ENCODE results near the gene PROX2.

DNA sequence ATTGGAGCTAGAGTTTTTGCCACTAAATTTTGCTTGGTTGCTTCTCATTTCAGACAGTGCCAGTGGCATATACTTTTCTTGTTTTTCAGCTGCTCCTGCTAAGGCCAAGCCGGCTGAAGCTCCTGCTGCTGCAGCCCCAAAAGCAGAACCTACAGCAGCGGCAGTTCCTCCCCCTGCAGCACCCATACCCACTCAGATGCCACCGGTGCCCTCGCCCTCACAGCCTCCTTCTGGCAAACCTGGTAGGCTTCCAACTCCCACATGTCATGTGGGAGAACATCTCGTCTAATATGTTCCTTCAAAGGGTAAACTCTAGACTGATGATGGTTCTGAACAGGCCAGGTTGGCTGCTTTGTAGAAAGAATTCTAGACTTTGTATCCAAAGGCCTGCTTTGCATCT, 16.8 kb upstream of the PROX2 start:
- TF ChIP-seq, protein P1, sequence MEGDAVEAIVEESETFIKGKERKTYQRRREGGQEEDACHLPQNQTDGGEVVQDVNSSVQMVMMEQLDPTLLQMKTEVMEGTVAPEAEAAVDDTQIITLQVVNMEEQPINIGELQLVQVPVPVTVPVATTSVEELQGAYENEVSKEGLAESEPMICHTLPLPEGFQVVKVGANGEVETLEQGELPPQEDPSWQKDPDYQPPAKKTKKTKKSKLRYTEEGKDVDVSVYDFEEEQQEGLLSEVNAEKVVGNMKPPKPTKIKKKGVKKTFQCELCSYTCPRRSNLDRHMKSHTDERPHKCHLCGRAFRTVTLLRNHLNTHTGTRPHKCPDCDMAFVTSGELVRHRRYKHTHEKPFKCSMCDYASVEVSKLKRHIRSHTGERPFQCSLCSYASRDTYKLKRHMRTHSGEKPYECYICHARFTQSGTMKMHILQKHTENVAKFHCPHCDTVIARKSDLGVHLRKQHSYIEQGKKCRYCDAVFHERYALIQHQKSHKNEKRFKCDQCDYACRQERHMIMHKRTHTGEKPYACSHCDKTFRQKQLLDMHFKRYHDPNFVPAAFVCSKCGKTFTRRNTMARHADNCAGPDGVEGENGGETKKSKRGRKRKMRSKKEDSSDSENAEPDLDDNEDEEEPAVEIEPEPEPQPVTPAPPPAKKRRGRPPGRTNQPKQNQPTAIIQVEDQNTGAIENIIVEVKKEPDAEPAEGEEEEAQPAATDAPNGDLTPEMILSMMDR (IDR thresholded peaks at IDR 0.05): no peak
- no peak for TF ChIP-seq POLR2A (IDR thresholded peaks at IDR 0.05)
